ENCODE measurements around the gene HAUS7.

The HAUS7 gene

GRCh38 chrX:153482376-153483015, 12.1 kb upstream of the HAUS7 start:
- Histone ChIP-seq H3K27me3 (ENCODE audit: insufficient read depth, poor library complexity, severe bottlenecking) (no peaks in the 10 kb centered on the region), H3K4me3 (replicated peaks; ENCODE audit: insufficient read depth, low read length) (no peak overlapping the region), H3K27ac (replicated peaks) (no peak overlapping the region)
- no peak for DNase-seq (ENCODE audit: low read depth in 1 of 2, low spot score in 1 of 2)
- TF ChIP-seq REST (IDR thresholded peaks at IDR 0.05; ENCODE audit: insufficient replicate concordance, low read depth) (no peak), GABPA (IDR thresholded peaks at IDR 0.05; ENCODE audit: low read depth) (no peak), POLR2AphosphoS5 (IDR thresholded peaks at IDR 0.05; ENCODE audit: low read depth) (no peak), SPI1 (IDR thresholded peaks at IDR 0.05; ENCODE audit: borderline replicate concordance, low read depth) (no peak)
- TF ChIP-seq, protein P1, sequence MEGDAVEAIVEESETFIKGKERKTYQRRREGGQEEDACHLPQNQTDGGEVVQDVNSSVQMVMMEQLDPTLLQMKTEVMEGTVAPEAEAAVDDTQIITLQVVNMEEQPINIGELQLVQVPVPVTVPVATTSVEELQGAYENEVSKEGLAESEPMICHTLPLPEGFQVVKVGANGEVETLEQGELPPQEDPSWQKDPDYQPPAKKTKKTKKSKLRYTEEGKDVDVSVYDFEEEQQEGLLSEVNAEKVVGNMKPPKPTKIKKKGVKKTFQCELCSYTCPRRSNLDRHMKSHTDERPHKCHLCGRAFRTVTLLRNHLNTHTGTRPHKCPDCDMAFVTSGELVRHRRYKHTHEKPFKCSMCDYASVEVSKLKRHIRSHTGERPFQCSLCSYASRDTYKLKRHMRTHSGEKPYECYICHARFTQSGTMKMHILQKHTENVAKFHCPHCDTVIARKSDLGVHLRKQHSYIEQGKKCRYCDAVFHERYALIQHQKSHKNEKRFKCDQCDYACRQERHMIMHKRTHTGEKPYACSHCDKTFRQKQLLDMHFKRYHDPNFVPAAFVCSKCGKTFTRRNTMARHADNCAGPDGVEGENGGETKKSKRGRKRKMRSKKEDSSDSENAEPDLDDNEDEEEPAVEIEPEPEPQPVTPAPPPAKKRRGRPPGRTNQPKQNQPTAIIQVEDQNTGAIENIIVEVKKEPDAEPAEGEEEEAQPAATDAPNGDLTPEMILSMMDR (IDR thresholded peaks at IDR 0.05; ENCODE audit: insufficient read depth, low read length), result no peak

- H3K27me3 ChIP-seq (ENCODE audit: insufficient read depth, poor library complexity, severe bottlenecking), result no peaks in the 10 kb centered on the region
- TF ChIP-seq REST (IDR thresholded peaks at IDR 0.05; ENCODE audit: insufficient replicate concordance, low read depth) (no peak), POLR2AphosphoS5 (IDR thresholded peaks at IDR 0.05; ENCODE audit: low read depth) (no peak), GABPA (IDR thresholded peaks at IDR 0.05; ENCODE audit: low read depth) (no peak), SPI1 (IDR thresholded peaks at IDR 0.05; ENCODE audit: borderline replicate concordance, low read depth) (no peak)
- TF ChIP-seq, protein P1 (IDR thresholded peaks at IDR 0.05; ENCODE audit: insufficient read depth, low read length), result no peak
- no peak for DNase-seq (ENCODE audit: low read depth in 1 of 2, low spot score in 1 of 2)
- H3K4me3 ChIP-seq (replicated peaks; ENCODE audit: insufficient read depth, low read length), result no peak overlapping the region
- H3K27ac ChIP-seq (replicated peaks), result no peak overlapping the region
These were observed 10.7 kb upstream of the HAUS7 start for GRCh38 chrX:153481043-153481442.

GRCh38 chrX:153478746-153479145, 8.4 kb upstream of the HAUS7 start:
- Histone ChIP-seq H3K27me3 (ENCODE audit: insufficient read depth, poor library complexity, severe bottlenecking) (no peaks in the 10 kb centered on the region), H3K27ac (replicated peaks) (no peak overlapping the region), H3K4me3 (replicated peaks; ENCODE audit: insufficient read depth, low read length) (no peak overlapping the region)
- no peak for DNase-seq (ENCODE audit: low read depth in 1 of 2, low spot score in 1 of 2)
- no peak for TF ChIP-seq GABPA (IDR thresholded peaks at IDR 0.05; ENCODE audit: low read depth)
- TF ChIP-seq, protein P1 (IDR thresholded peaks at IDR 0.05; ENCODE audit: insufficient read depth, low read length), result no peak
- TF ChIP-seq POLR2AphosphoS5 (IDR thresholded peaks at IDR 0.05; ENCODE audit: low read depth), result no peak
- TF ChIP-seq SPI1 (IDR thresholded peaks at IDR 0.05; ENCODE audit: borderline replicate concordance, low read depth), result no peak
- TF ChIP-seq REST (IDR thresholded peaks at IDR 0.05; ENCODE audit: insufficient replicate concordance, low read depth), result no peak

All from HL-60 (cell line).